HCT116 (cell line): ENCODE measurements around the gene MAML3. TPM values are rescaled to one million over a fixed set of nuclear protein-coding genes. Genes with fewer than 3 reads are reported as not detected.

Source experiments
- ATAC-seq: fragments of 200-7000 bp; cut with Tn5 transposase; 2 replicates; pipeline ENCODE4 v1.9.1; 2020; ENCODE audit warnings: mild to moderate bottlenecking, moderate library complexity
- BruUV-seq: library from RNA; stranded (reverse); fragments of 400-500 nt; replicated peaks from 2 replicates; lab custom pipeline; 2021; lab: Mats Ljungman, UMichigan
- CTCF ChIA-PET: fragments of 300-600 bp; sonication (Branson Sonifier 250); formaldehyde crosslinking; loops from one replicate; lab custom pipeline; 2021; ENCODE audit warnings: antibody characterized with exemption; lab: Charles Lee
- POLR2A ChIA-PET: fragments of 300-600, 350-600 bp; sonication (Branson Sonifier 250); formaldehyde crosslinking; loops from one replicate; lab custom pipeline; 2021; ENCODE audit warnings: antibody characterized with exemption; lab: Charles Lee
- RAD21 ChIA-PET, 2 experiments: fragments of 300-600 bp; sonication (Branson Sonifier 250); formaldehyde crosslinking; loops; one replicate each; lab custom pipeline; 2023; ENCODE audit warnings: low total read pairs in 2 of 2; ENCODE audit not compliant: uncharacterized antibody in 2 of 2, unreplicated experiment in 2 of 2, low non-redundant PET in 1 of 2; lab: Charles Lee
- DNase-seq: peaks from one replicate; pipeline ENCODE4 v3.0.0-alpha.2; 2010; ENCODE audit warnings: low read depth, low spot score
- H2AFZ ChIP-seq: fragments of 200-600 bp; shearing (Covaris generic), sonication (generic); 2 replicates; pipeline ENCODE4 v1.6.1; 2017; ENCODE audit warnings: low read depth, mixed run types, mixed read lengths, antibody characterized with exemption, low read length; ENCODE audit not compliant: poor library complexity, severe bottlenecking
- H3K27ac ChIP-seq: 2 replicates; pipeline ENCODE4 v1.5.1; 2012; ENCODE audit warnings: low read depth, low read length
- H3K27me3 ChIP-seq: fragments of 200-600 bp; sonication (generic); 2 replicates; pipeline ENCODE4 v1.6.1; 2016; ENCODE audit warnings: mixed run types, low read length, mixed read lengths; ENCODE audit not compliant: insufficient read depth
- H3K36me3 ChIP-seq, 2 experiments: fragments of 200-500 bp in 1 of 2; fragments of 200-600 bp in 1 of 2; sonication (Bioruptor generic) in 1 of 2; sonication (generic) in 1 of 2; 2 replicates each; pipeline versions ENCODE4 v1.5.1 to v1.6.1; 2014 to 2016; ENCODE audit warnings: low read length in 2 of 2, inconsistent platforms in 1 of 2, mixed read lengths in 1 of 2, mixed run types in 1 of 2; ENCODE audit not compliant: insufficient read depth in 2 of 2, control insufficient read depth in 1 of 2
- H3K4me1 ChIP-seq, 2 experiments: fragments of 200-600 bp in 1 of 2; sonication (generic) in 1 of 2; 2 replicates each; pipeline versions ENCODE4 v1.5.1 to v1.6.1; 2012 to 2017; ENCODE audit warnings: low read length in 2 of 2, inconsistent platforms in 1 of 2, mild to moderate bottlenecking in 1 of 2, mixed read lengths in 1 of 2, mixed run types in 1 of 2, moderate library complexity in 1 of 2; ENCODE audit not compliant: insufficient read depth in 2 of 2, control insufficient read depth in 1 of 2
- H3K4me2 ChIP-seq: fragments of 200-600 bp; sonication (generic); 2 replicates; pipeline ENCODE4 v1.6.1; 2017; ENCODE audit warnings: mixed run types, low read length, mixed read lengths
- H3K4me3 ChIP-seq, 2 experiments: fragments of 200-600 bp in 1 of 2; sonication (generic) in 1 of 2; replicated peaks in 1 of 2; 2 replicates each; pipeline ENCODE4 v1.5.1; 2011 to 2016; ENCODE audit warnings: low read length in 2 of 2, control low read depth in 1 of 2, low read depth in 1 of 2, mild to moderate bottlenecking in 1 of 2, mixed read lengths in 1 of 2, mixed run types in 1 of 2
- H3K79me2 ChIP-seq: fragments of 200-600 bp; sonication (generic); 2 replicates; pipeline ENCODE4 v1.6.1; 2017; ENCODE audit warnings: mild to moderate bottlenecking, mixed run types, low read length, moderate library complexity, mixed read lengths; ENCODE audit not compliant: insufficient read depth
- H3K9ac ChIP-seq: fragments of 200-600 bp; sonication (generic); 2 replicates; pipeline ENCODE4 v1.6.1; 2016; ENCODE audit warnings: low read length, mixed read lengths
- H3K9me2 ChIP-seq: fragments of 200-600 bp; sonication (generic), shearing (Covaris generic); 2 replicates; pipeline ENCODE4 v1.6.1; 2017; ENCODE audit warnings: mixed run types, mild to moderate bottlenecking, moderate library complexity; ENCODE audit not compliant: insufficient read depth
- H3K9me3 ChIP-seq, 2 experiments: fragments of 200-500 bp in 1 of 2; fragments of 200-600 bp in 1 of 2; sonication (Bioruptor generic) in 1 of 2; sonication (generic) in 1 of 2; 2 replicates each; pipeline ENCODE4 v1.6.1; 2014 to 2017; ENCODE audit warnings: low read length in 2 of 2, mixed read lengths in 2 of 2, inconsistent platforms in 1 of 2, low read depth in 1 of 2, mild to moderate bottlenecking in 1 of 2, mixed run types in 1 of 2, moderate library complexity in 1 of 2; ENCODE audit not compliant: control insufficient read depth in 1 of 2, insufficient read depth in 1 of 2
- H4K20me1 ChIP-seq: fragments of 200-600 bp; sonication (generic), shearing (Covaris generic); 2 replicates; pipeline ENCODE4 v1.6.1; 2017; ENCODE audit warnings: mixed run types, mild to moderate bottlenecking, moderate library complexity; ENCODE audit not compliant: insufficient read depth
- ATF3 ChIP-seq: IDR thresholded peaks from 2 replicates; pipeline ENCODE4 v1.6.1; 2012
- CBX3 ChIP-seq: IDR thresholded peaks from 2 replicates; pipeline ENCODE4 v1.6.1; 2012; ENCODE audit warnings: low read depth
- CEBPB ChIP-seq: IDR thresholded peaks from 2 replicates; pipeline ENCODE4 v1.6.1; 2012; ENCODE audit warnings: low read depth
- EGR1 ChIP-seq: IDR thresholded peaks from 2 replicates; pipeline ENCODE4 v1.6.1; 2012; ENCODE audit warnings: low read depth
- ELF1 ChIP-seq: IDR thresholded peaks from 2 replicates; pipeline ENCODE4 v1.6.1; 2012; ENCODE audit warnings: low read depth, borderline replicate concordance
- EZH2 ChIP-seq: fragments of 200-600 bp; sonication (generic); IDR thresholded peaks from 2 replicates; pipeline ENCODE4 v1.6.1; 2017; ENCODE audit warnings: antibody characterized with exemption, mixed run types
- EZH2phosphoT487 ChIP-seq: fragments of 200-600 bp; IDR thresholded peaks from 2 replicates; pipeline ENCODE4 v1.6.1; 2018; ENCODE audit warnings: antibody characterized with exemption, borderline replicate concordance
- FOSL1 ChIP-seq: IDR thresholded peaks from 2 replicates; pipeline ENCODE4 v1.6.1; 2012; ENCODE audit warnings: low read depth
- JUND ChIP-seq: IDR thresholded peaks from 2 replicates; pipeline ENCODE4 v1.6.1; 2012
- MAX ChIP-seq: IDR thresholded peaks from 2 replicates; pipeline ENCODE4 v1.6.1; 2012
- POLR2A ChIP-seq: IDR thresholded peaks from 2 replicates; pipeline ENCODE4 v1.7.0; 2011; ENCODE audit warnings: borderline replicate concordance; ENCODE audit not compliant: insufficient read depth, insufficient read length; ENCODE audit errors: extremely low read depth
- RAD21 ChIP-seq: IDR thresholded peaks from 2 replicates; pipeline ENCODE4 v1.6.1; 2012; ENCODE audit warnings: low read depth, mild to moderate bottlenecking
- REST ChIP-seq: IDR thresholded peaks from 2 replicates; pipeline ENCODE4 v1.6.1; 2012; ENCODE audit warnings: low read depth
- SIN3A ChIP-seq: IDR thresholded peaks from 2 replicates; pipeline ENCODE4 v1.6.1; 2012; ENCODE audit warnings: low read depth
- SP1 ChIP-seq: IDR thresholded peaks from 2 replicates; pipeline ENCODE4 v1.6.1; 2012; ENCODE audit warnings: low read depth
- SRF ChIP-seq: IDR thresholded peaks from 2 replicates; pipeline ENCODE4 v1.6.1; 2012; ENCODE audit warnings: low read depth
- TCF7L2 ChIP-seq: IDR thresholded peaks from 2 replicates; pipeline ENCODE4 v1.7.0; 2011; ENCODE audit warnings: borderline replicate concordance, inconsistent platforms; ENCODE audit not compliant: insufficient read depth, insufficient read length; ENCODE audit errors: extremely low read depth
- YY1 ChIP-seq: IDR thresholded peaks from 2 replicates; pipeline ENCODE4 v1.6.1; 2011; ENCODE audit warnings: low read length, low read depth, moderate library complexity, mild to moderate bottlenecking; ENCODE audit not compliant: insufficient replicate concordance; ENCODE audit errors: extremely low read depth
- ZBTB33 ChIP-seq: IDR thresholded peaks from 2 replicates; pipeline ENCODE4 v1.6.1; 2011; ENCODE audit warnings: mild to moderate bottlenecking, low read length, moderate library complexity; ENCODE audit not compliant: insufficient replicate concordance; ENCODE audit errors: extremely low read depth
- ZFX ChIP-seq: fragments of 450-650 bp; IDR thresholded peaks from 2 replicates; pipeline ENCODE4 v1.6.1; 2017
- ZNF274 ChIP-seq: fragments of 200-500 bp; sonication (Bioruptor generic); IDR thresholded peaks from 2 replicates; pipeline ENCODE4 v1.6.1; 2014; ENCODE audit warnings: mild to moderate bottlenecking, low read depth, low read length, inconsistent platforms
- intact Hi-C: fragments of 100-400 bp; cut with micrococcal nuclease; formaldehyde crosslinking; loops from 2 replicates; pipeline ENCODE4 v1.10.0; 2022
- total RNA-seq: library from RNA; stranded (reverse); gene quantifications from one replicate; pipeline ENCODE4 v1.2.1, GENCODE V29; 2021; ENCODE audit not compliant: unreplicated experiment

The MAML3 gene
- total RNA-seq, 1 experiment from 2014 or later: 3.1 TPM

- no peak for TF ChIP-seq EGR1
- TF ChIP-seq YY1: no peak
- no peak for TF ChIP-seq SIN3A
- TF ChIP-seq CBX3: no peak
- no peak for TF ChIP-seq JUND
- no peak for TF ChIP-seq MAX
These were observed 32.1 kb upstream of the MAML3 start (continued) for GRCh38 chr4:140186082-140186438.

- ChIA-PET POLR2A (no interaction called here), RAD21 (no interaction called here)
- BruUV-seq: no TSS peak
- no peak overlapping the region for H3K27ac ChIP-seq
- no peaks in the 10 kb centered on the region for H3K79me2 ChIP-seq
- DNase-seq: no peak
- no peak for ATAC-seq
- H3K4me3 ChIP-seq: no peak overlapping the region
- no peaks in the 10 kb centered on the region for H4K20me1 ChIP-seq
- H3K36me3 ChIP-seq: no peaks in the 10 kb centered on the region
- H3K27me3 ChIP-seq: no peaks in the 10 kb centered on the region
- TF ChIP-seq CBX3 (no peak), REST (no peak), ZBTB33 (no peak), CEBPB (no peak), EZH2 (no peak), FOSL1 (no peak), RAD21 (no peak), JUND (no peak), ZNF274 (no peak), SIN3A (no peak), TCF7L2 (no peak), ATF3 (no peak), MAX (no peak), ELF1 (no peak), SRF (no peak), SP1 (no peak), EZH2phosphoT487 (no peak), POLR2A (no peak), ZFX (no peak), YY1 (no peak)
- TF ChIP-seq, all 23 proteins: peak for 0
- H3K4me1 ChIP-seq: peaks cover 9 to 18% of the 10 kb centered on the region in 2 experiments; a peak in 3 of 4 replicates
- H3K9me2 ChIP-seq: no peaks in the 10 kb centered on the region
- CTCF ChIA-PET: no interaction called here
- H3K9ac ChIP-seq: no peak overlapping the region
- no peaks in the 10 kb centered on the region for H3K9me3 ChIP-seq
- peak overlapping the region; percentile 64 for H2AFZ ChIP-seq
- intact Hi-C loops: no loop called here
- no peak overlapping the region for H3K4me2 ChIP-seq
These were observed 31.6 kb upstream of the MAML3 start for GRCh38 chr4:140185412-140186081.
